ENCODE data around the gene CD96.
A peak's percentile ranks its signal among the peaks of the same experiment; 100 is the strongest.
"Not testable (repeated sequence)": the region's sequence is repeated elsewhere in the genome, so short reads cannot be mapped to it uniquely, and the experiment has no call there.

The CD96 gene

GRCh38 chr3:111629018-111629417, 87.0 kb downstream of the CD96 start:
- DNase-seq, result not testable (repeated sequence)

DNA sequence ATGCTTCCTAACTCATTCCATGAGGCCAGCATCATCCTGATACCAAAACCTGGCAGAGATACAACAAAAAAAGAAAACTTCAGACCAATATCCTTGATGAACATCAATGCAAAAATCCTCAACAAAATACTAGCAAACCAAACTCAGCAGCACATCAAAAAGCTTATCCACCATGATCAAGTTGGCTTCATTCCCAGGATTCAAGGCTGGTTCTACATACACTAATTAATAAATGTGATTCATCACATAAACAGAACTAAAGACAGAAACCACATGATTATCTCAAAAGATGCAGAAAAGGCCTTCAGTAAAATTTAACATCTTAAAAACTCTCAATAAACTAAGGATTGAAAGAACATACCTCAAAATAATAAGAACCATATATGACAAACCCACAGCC, 88.6 kb downstream of the CD96 start:
- DNase-seq, result not testable (repeated sequence)

DNA sequence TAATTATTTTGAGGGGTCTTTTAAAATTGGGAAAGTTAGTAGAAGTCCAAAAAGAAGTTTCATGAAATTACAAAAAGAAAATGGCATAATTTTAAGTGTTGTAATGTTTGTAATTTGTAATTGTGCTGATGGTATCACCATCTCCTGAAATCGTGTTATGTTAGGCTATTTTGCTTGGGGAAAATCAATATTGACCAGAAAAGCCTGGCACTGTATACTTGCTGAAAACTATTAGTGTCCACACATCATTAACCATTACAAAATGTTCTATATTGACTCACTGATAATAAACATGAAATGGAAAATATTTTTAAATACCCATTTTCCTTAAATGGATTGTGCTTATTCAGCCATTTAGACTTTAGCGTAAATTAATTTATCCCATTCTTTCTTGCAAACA, 93.4 kb downstream of the CD96 start:
- no peak for DNase-seq

GRCh38 chr3:111636366-111636885, 94.4 kb downstream of the CD96 start:
- DNase-seq, result no peak

- DNase-seq, result no peak
These were observed 97.3 kb downstream of the CD96 start for GRCh38 chr3:111639316-111639715.

GRCh38 chr3:111648991-111649579, 107.1 kb downstream of the CD96 start:
- DNase-seq, result no peak

DNA sequence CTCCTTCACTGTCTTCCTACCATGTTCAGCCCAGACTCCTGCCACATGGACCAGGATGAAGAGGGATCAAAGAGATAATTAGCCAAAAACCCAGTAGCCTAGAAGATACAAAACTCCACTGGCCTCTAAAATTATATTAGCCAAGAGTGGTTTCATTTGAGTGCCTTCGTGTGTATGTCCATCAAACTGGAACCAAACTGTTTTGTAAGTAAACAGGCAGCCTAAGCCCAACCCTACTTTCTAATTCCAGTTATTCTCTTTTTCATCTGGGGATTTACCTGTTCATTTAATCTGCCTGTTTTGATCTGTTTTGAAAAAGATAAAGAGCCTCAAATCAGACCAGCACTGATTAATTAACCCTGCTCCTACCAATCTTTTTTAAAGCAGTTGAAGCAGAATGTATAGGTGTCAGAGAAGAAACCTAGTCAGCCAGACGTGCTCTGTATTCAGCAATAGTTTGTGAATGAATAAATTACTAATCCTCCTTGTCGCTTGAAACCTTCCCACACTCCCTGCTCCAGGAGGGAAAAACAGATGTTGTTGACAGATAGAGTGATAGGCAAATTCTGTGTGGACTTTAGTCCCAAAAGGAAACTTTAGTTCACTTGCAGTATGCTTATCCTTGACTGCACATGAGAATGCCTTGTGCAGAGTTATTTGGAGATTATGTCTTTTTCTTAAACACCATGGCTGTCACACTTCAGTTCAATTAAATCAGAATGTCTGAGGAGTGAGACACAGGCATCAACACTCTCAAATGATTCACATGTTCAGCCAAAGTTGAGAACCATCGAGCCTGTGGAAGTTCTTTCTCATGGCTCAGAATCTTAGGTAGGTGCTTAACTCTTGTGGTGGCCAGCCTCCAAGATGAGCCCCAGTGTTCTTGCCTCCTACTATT, 108.6 kb downstream of the CD96 start:
- no peak for DNase-seq

DNA sequence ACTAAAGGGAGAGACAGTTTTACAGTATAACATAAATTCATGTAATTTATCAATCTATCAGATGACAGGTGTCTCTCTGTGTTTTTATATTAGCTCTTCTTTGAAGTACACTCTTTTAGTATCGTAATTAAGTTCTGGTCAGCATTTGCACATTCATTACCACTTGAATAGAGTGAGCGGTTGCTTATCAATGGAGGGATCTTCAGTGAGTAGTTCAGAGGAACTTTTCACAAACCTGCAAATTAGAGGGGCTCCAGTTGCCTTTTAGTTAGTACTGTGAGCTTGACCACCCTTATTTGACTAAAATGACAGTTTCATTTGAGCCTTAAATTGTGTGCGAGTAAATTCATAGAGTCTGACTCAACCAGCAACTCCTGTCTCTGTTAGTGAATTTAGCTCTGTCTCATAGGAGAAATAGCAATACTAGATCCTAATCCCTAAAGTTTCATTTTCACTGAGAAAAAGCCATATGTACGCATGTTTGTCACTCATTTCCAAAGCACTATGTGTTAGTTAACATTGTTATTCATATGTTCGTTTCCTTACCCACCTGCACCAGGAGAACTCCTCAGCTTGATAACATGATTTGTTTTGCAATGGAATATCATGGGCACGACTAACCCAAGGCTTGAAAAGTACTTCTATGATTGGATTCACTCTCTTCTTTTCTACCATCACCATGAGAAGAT, 110.6 kb downstream of the CD96 start:
- DNase-seq, result no peak

DNA sequence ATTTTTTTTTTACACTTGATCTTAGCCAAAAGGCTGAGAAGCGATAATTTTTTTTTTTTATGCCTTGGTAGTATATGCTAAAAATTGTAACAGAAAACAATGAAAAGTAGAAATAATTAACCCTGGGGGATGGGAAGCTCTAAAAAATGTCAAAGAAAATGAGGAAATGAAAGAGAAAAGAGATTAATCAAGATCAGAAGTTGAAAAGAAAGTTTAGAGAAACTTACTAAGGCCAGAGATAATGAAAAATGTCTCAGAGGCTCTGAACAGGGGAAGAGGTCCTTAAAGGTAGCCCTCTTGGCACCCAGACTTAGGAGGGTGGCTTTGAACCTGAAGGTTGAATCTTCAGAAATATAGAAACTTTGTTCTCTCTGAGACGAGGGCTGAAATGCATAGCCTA, 111.8 kb downstream of the CD96 start:
- no peak for DNase-seq

DNA sequence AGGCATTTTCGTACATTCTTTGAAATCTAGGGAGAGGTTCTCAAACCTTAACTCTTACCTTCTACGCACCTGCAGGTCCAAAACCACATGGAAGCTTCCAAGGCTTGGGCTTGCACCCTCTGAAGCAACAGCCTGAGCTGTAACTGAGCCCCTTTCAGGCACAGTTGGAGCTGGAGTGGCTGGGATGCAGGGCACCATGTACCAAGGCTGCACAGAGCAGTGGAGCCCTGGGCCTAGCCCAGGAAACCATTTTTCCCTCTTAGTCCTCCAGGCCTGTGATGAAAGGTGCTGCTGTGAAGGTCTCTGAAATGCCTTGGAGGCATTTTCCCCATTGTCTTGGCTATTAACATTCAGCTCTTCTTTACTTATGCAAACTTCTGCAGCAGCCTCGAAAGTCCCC, 120.0 kb downstream of the CD96 start:
- no peak for DNase-seq

- no peak for DNase-seq
These were observed 120.9 kb downstream of the CD96 start for GRCh38 chr3:111662907-111663306.

GRCh38 chr3:111666041-111666735, 124.2 kb downstream of the CD96 start:
- DNase-seq, result no peak

- no peak for DNase-seq
These were observed 125.2 kb downstream of the CD96 start for GRCh38 chr3:111667170-111667569.

GRCh38 chr3:111667621-111668239, 125.7 kb downstream of the CD96 start:
- DNase-seq, result peak; percentile 39 to 94 (median 66)

DNA sequence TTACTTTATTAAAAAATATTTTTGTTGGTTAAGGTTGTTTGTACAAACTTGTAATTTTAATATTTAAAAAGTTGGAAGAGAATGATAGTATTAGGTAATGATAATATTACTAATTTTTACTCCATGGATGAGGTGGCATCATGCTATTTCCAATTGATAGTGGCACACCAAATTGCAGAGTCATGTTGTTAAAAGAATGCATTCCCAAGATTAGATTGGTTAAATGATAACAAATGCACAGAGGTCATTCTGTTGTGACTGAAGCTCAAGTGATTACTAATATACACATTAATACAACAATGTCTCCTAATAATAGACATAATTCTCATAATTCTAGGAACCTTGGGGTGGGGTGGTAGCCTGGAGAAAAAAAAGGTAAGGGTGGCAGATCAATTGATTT, 126.3 kb downstream of the CD96 start:
- DNase-seq, result no peak

GRCh38 chr3:111668888-111669488, 127.0 kb downstream of the CD96 start:
- DNase-seq, result peak in 1 of 5 donors; percentile 55

GRCh38 chr3:111669926-111670630, 128.1 kb downstream of the CD96 start:
- DNase-seq, result no peak

GRCh38 chr3:111672461-111672860, 130.5 kb downstream of the CD96 start:
- not testable (repeated sequence) for DNase-seq

- no peak for DNase-seq
These were observed 133.8 kb downstream of the CD96 start for GRCh38 chr3:111675846-111676210.

GRCh38 chr3:111676211-111677006, 134.4 kb downstream of the CD96 start:
- DNase-seq, result peak in 1 of 5 donors; percentile 63

Data from T-helper 1 cell (primary cell).